GM18519 (cell line): Measurements from ENCODE around the gene ALDH1L2.

Experiments used
- ATAC-seq: cut with Tn5 transposase; IDR thresholded peaks from one replicate; pipeline ENCODE4 v1.9.1; 2021; ENCODE audit warnings: mild to moderate bottlenecking, moderate library complexity; ENCODE audit not compliant: unreplicated experiment, low FRiP score

Gene ALDH1L2

DNA sequence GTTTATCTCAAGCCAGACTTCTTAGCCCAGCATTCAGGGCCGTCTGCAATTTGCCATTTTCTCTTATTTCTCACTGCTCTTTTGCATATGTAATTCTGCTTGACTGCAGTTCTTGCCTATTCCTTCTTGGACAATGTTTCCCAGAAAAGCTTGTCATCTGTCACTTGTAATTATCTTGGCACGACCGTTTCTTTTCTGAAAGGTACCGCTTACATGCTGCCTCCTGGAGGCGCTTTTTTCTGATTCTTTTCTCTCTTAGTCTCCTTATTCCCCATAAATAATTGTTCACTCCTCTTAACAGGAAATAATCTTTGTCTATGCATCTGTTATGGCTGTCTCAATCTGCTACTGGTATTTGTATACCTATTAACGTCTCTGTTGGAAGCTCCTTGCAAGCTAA lies 1.2 kb upstream of the ALDH1L2 start:
- no peak for ATAC-seq

DNA sequence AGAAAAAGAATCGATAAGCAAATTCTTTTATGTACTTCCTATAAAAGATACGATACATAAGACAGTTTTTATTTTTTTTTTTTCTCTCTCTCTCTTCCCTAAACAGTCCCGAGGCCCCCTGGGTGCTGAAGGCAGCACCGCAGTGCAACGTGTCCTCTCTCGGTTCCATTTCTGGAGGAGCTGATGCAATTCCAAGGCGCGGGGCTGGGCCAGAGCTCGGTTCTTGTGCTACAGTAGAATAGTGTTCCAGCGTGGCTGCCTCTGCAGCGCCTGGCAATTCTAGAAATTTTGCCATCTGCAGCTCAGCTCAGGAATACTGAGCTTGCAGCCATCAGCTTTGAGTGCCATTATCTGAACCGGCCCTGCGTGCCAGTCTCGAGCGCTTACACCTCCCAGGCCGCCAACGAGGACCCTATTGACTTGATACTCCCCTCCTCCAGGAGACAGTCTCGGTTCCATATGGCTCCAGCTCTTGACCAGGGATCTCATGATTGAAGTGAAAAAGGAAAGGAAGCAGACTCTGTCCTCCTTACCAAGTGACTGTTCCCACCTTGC lies 630 bp downstream of the ALDH1L2 start:
- no peak for ATAC-seq

DNA sequence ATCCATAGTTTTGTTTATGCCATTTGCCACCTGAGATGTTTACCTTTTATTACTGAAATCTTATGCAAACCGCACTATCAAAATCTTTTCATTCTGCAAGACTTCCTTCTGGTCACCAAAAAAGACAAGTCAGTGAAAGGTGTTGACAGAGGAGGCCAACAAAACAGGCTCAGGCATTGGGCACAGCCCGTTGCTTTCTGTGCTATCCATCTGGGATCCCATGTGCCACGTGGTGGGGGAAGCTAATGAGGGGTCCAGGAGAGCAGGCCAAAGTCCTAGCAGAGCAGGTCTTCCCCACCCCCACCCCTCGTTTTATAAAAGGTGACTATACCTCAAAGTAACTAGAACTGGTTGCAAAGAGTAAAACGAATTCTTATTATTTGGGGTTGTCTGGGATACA lies 1.2 kb downstream of the ALDH1L2 start:
- no peak for ATAC-seq

DNA sequence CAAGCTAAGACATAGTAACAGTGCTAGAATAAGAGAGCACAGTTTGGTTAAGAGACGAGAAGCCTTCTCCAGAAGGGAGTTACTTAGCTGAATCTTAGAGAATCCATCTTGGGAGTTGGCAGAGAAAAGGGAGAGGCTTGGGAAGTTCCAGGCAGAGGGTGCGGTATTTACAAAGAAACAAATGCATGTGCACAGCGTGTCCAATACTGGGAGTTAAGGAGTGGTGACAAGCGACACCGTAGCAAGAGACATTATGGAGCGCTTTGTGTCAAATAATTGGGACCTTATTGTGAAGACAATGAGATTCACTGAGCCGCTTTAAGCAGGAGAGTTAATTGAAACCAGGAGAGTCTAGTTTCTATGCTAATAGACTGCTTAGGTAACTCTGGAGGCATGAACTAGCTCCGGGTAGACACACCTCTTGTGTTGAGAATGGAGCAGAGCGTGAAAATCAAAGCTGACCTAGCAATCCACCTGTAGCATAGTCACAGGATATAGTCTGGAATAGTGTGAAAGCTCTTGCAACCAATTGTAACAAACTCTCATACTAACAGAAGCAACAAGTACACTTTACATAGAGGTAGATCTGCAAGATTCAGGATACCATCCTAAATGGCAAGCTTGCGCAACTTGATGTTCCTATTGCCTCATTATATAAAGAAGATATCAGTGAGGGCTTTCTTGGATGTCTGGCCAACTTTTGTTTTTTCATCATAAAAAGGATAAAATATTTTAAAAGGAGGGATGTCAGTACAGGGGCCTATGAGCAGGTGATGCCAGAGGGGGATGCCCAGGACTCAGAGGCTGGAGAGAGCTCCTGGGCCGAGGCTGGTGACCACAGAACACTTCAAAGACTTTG lies 5.3 kb downstream of the ALDH1L2 start:
- ATAC-seq: no peak

DNA sequence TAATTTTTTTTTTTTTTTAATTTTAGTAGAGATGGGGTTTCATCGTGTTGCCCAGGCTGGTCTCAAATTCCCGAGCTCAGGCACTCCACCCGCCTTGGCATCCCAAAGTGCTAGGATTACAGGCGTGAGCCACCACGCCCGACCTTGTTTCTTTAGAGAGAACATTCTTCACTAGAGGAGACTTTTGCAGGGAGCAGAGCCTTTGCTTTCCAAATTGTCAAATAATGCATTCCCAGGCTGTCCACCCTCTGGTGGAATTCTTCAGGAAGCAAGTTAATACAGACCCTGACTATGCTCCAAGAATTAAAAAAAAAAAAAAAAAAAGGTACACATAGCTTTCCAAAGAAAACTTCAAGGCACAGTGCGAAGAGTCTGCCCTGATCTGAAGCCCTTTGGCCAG lies 6.8 kb downstream of the ALDH1L2 start:
- ATAC-seq: no peak

DNA sequence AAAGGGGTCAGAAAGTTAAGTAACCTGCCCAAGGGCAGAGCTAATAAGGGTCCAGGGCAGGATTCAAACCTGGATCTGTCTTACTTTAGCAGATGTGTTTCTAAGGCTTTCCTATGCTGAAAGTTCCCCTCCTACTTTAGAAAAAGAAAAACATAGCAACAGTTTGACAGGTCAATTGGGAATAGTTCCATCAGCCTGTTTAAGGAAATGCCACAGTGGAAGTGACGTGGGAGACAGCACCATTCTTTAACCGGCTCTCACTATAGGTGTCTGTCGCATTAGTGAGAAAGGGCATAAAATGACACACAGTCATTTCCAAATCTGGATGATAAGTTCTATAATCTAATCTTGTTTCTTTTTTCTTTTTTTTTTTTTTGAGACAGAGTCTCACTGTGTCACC lies 7.3 kb downstream of the ALDH1L2 start:
- no peak for ATAC-seq

DNA sequence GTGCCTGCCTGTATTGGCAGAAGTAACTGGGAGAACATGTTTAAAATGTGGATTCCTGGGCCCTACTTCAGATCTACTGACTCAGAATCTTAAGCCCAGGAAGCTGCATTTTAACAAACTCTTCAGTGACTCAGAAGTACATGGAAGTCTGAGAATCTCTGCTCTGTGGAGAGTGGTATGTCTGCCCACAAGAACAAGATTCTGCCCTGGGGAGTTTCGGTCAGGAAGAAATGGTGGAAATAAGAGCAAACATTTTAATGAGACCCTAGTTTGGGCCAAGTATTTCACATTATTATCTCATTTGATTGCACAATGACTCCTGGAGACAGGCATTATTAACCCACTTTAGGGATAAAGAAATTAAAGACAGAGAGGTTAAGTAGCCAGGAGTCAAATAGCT lies 8.2 kb downstream of the ALDH1L2 start:
- no peak for ATAC-seq

DNA sequence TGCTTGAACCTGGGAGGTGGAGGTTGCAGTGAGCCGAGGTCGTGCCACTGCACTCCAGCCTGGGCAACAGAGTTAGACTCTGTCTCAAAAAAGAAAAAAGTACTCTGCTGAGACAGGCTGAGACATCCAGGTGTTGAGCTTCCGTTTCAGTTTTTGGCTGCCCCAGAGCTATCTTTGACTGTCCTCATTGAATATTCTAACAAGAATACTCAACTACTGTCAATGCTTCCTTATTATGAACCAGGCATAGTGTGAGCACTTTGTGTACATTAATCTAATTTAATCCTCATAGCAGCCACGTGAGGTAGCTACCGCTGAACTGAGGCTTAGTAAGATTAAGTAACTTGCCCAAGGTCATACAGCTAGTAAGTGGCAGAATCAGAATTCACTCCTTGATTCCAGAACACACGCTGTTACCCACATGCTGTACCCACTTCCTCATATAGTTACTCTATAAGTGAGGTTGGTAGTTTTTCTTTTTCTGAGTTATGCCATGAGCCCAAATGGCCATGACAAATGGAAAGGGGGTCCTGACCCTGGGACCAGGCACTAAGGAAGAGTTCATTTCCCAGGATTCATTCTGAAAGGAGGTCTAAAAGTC lies 11.3 kb downstream of the ALDH1L2 start:
- no peak for ATAC-seq

DNA sequence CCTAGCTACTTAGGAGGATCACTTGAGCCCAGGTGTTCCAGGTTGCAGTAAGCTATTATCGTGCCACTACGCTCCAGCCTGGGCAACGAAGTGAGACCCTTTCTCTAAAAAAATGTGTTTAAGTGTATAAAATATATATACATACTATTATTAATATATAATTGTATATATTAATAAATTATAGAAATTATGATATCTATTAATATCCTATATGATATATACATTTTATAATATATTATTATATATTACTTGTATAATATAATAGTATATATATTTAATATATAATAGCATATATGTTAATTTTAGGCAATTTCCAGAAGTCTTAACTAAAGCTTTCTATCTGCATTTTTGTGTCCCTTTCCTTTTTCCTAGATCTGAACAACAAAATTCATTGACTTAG lies 12.3 kb downstream of the ALDH1L2 start:
- no peak for ATAC-seq

DNA sequence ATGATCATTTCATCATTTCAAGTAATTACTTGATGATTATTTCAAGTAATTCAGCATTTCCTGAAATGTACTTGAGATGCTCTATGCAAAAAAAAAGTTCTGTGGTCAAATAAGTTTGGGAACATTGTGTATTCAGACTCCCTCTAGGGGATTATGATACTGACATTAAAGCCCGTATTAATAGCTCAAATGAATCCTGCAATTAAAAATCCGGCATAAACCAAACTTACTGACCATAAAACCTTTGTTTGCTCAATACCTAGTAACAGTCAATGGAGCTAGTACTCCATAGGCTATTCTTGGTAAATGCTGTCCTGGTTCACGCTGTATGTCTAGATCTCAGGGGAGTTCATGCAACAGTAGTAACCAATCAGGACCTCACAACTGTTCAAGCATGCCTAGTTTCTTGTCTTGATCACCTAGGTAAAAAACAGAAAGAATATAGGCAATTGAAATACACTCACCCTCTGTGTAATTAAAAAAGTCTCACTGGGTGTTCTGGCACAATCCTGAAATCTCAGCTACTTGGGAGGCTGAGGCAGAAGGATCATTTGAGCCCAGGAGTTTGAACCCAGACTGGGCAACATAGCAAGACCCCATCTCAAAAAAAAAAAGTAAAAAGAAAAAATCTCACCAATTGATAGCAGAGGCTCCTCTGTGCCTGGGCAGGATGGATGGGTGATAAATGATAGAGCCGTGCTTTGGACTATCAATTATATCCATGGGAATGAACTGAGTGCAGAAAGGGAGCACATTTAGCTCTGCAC lies 14.1 kb downstream of the ALDH1L2 start:
- ATAC-seq: no peak

DNA sequence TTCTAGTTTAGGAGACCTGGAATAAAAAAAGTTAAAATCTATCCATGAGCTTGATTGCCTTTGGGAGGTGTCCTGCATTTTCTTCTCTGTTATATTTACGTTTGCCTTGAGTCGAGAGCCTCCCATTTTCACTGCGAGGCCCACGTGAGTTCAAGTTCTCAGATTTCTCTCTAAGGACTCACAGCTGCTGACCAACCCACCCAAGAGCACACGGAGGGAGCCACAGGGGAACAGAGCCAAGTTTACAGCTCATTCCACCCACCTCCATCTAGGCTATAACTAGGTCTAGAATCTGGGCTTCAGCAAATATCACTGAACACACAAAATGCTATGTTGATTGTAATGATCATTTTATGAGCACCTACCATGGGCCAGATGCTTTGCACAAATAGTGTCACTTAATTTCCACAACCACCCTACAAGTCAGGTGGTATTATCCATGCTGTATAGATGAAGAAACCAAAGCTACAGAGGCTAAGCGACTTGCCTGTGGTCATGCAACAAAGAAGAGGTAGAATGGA lies 16.7 kb downstream of the ALDH1L2 start:
- ATAC-seq: no peak

DNA sequence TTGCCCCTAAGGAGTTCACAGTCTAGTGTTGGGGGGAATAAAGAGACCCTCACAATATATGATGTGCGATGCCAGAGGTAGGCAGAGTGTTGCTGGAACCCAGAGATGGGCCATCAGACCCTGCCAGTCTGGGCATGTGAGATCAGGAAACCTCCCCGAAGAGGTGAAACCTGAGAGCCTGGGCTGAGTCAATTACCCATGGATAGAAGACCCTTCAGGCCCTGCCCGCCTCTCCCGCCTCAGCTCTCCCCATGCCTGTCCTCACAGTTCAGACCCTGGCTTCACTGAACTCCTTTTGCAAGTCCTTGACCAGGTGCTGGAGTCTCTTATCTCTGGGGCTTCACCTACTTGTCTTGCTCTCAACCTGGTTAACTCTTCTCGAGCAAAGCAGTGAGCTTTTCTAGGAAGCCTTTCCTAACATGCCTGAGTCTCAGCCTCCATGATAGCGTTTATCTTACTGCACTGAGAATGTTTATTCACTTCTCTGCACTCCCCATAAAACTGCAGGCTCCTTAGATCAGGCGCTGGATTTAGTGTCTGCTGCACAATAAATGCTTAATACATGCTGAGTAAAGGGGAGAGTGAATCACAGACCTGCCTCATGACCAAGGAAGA lies 19.6 kb downstream of the ALDH1L2 start:
- ATAC-seq: no peak

DNA sequence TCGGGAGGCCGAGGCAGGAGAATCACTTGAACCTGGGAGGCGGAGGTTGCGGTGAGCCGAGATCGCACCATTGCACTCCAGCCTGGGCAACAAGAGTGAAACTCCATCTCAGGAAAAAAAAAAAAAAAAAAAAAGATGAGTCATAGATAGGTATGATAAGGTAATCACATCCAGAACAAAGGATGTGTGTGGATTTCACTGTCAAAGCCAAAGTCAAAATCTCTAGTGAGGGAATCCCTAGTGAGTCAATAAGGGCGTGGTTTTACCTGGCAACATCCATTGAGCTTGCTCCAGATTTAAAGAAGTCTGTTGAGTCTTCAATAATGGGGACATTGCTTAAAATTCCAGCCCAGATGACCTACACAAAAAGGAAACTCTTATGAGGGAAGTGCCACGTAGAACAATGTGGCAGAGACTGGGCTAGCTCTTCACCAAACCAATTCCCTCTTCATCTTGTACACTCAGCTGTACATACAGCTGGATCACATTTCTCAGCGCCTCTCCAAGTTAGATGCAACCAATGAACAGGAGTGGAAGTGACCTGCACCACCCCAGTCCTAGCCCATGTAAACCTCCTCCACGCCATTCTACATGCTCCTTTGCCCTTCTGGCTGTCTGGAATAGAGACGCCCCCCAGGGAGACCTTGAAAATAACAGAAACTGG lies 23.4 kb downstream of the ALDH1L2 start:
- no peak for ATAC-seq

DNA sequence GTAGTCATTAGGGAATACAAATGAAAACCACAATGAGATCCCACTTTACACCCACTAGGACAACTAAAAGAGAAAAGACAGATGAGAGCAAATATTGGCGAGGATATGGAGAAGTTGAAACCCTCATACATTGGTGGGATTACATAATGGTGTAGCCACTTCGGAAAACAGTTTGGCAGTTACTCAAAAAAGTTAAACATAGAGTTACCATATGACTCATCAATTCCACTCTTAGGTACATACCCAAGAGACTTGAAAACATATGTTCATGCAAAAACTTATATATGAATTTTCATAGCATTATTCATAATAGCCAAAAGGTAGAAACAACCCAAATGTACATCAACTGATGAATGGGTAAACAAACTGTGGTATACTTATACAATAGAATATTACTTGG lies 27.1 kb downstream of the ALDH1L2 start:
- no peak for ATAC-seq

DNA sequence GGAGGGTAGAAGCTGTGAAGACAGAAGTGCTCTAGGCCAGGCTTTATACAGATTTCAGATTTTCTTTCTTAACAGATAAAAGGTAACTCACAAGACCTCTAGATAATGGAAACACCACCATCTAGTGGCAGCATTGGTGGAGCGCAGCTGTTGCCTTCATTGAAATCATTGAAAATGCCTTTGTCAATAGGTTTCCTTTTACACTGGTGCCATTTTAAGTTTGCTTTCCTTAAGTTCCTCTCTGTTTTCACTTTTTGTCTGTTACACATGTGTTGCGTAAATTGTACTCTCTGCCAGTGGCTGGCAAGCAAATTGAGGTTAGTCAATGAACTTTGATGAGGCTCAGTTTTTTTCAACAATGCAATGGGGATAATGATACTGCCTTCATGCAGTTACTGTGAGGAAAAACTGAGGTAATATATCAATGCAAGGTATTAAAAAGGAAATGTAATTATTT lies 31.1 kb downstream of the ALDH1L2 start:
- ATAC-seq: no peak

DNA sequence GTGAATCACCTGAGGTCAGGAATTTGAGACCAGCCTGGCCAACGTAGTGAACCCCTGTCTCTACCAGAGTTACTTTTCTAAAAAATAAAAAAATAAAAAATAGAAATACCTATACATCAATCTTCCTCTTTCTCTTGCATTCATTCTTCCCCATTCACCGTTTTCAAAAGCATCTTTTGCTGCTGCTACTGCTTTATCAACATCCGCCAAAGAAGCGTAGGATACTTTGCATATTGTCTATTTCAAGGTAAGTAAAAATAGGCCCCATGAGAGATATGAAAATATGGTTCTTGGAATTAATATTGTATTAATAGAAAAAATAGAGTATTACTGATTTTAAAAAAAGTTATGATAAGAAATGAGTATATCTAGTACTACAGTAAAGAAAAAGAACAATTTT lies 32.3 kb downstream of the ALDH1L2 start:
- no peak for ATAC-seq

DNA sequence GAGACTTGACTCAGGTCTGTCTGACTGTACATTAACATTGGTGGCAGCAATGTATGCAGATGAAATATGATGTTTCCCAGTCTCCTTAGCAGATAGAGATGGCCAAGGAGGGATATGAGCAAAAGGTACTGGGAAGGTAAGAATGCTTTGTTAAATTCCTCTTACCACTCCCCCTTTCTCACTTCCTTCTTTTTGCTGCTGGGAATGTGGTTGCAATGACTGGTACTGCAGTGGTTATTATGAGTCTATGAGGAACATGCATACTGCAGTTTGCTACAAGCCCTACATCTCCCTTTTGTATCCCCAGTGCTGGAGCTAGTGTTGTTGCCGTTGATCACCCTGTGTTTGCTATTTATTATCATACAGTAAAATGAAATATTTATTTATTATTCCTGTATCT lies 35.9 kb downstream of the ALDH1L2 start:
- ATAC-seq: no peak

DNA sequence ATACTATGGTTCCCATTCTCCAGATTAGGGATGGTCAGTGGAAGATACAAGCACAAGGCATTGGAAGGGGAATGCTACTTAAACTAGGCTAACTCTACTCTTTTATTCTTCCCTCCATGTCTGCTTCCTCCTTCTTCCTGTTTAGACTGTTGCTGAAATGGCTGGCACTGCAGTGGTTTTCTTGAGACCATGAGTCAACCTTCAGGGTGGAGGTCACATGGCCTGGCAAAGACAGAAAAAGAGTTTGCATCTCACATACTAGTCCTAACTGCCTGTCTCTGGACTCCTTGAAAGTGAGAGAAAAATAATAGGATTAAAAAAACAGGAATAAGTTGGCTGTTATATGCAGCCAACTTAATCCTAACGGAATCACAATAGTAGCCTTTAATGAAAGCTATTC lies 37.0 kb downstream of the ALDH1L2 start:
- no peak for ATAC-seq

DNA sequence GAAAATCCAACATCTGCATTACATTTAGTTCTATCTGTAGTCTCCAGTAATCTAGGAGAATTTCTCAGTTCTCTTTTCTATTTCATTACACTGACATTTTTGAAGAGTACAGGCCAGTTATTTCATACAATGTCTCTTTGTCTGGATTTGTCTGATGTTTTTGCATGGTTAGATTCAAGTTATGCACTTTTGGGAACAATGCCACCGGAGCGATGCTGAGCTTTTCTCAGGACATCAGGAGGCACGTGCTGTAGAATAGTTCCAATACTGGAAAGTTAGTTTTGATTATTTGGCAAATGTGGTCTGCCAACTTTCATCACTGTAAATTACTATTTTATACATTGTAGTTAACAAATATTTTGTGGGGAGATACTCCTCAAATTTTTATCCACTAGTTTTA lies 43.1 kb downstream of the ALDH1L2 start:
- no peak for ATAC-seq

DNA sequence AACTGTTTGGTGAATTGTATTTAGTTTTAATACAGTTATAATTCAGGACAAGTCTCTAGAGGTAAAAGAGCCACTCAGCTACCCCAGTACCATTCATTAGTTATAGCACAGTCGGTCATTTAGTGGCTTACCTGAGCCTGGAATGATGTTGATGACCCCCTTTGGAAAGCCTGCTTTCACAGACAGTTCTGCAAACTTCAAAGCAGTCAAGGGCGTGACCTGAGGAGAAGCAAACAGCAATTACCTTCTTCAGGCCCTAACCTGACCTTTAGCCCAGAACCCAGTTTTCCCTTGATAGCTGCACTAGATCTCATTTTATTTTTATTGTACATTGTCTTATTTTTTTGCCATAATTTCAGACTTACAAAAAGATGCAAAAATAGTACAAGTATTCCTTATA lies 43.8 kb downstream of the ALDH1L2 start:
- no peak for ATAC-seq
